ENCODE data around the gene CFTR.
"Not testable (repeated sequence)": the region's sequence is repeated elsewhere in the genome, so short reads cannot be mapped to it uniquely, and the experiment has no call there.

Gene CFTR

GRCh38 chr7:117688126-117688525 is 208.3 kb downstream of the CFTR start:
- DNase-seq (ENCODE audit: low spot score): no peak

- DNase-seq (ENCODE audit: low spot score): no peak
Measured at GRCh38 chr7:117689406-117689805, 209.6 kb downstream of the CFTR start.

DNA sequence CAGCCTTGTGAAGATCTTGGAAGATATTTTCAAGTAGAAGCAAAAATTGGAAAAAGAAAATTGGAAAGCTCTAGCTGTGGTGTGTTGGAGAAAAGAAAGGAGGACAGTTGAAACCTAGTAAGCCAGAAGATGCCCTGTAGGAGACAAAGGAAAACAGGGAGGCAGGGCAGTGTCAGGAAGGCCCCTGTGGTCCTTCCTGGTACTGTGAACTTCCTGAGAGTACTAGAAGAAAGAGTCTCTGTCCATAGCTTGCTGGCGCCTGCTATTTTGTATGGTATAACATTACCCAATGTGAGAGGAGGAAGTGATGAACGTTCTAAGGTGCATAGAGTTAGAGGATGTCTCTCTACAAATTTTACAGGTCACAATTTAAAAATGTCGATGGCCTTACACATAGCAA is 210.3 kb downstream of the CFTR start:
- DNase-seq (ENCODE audit: low spot score): no peak

DNA sequence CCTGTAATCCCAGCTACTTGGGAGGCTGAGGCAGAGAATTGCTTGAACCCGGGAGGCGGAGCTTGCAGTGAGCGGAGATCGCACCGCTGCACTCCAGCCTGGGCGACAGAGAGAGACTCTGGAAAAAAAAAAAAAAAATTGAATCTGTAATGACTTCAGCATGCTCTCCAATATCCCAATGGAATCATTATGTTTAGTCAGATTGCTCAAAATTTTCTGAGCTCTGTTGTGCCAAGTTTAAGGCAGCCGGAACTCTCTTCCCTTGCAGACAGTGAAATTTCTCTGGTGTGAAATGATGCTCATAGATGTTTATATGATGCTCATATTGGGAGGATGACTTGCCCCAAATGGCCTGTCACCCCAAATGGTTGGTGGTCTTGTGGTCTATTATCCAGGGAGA is 212.5 kb downstream of the CFTR start:
- no peak for DNase-seq (ENCODE audit: low spot score)

GRCh38 chr7:117698018-117698417 is 218.2 kb downstream of the CFTR start:
- no peak for DNase-seq (ENCODE audit: low spot score)

DNA sequence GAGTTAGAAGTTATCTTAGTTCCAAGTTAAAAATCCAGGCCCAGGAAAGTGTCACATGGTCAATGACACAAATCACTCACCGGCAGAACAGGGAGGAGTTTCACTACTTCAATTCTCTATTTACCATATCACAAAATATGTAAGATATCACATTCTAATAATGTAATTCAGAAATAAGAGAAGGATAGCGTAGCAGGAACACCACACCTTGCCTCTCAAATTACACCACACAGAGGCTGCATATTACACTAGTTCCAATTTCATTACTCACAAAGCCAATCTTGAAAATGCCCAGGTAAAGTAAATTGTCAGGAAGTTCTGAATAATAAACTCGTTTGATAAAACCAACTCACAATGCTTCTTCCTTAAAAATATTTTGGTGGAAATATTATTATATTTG is 224.2 kb downstream of the CFTR start:
- DNase-seq (ENCODE audit: low spot score): no peak

- DNase-seq (ENCODE audit: low spot score): no peak
Measured at GRCh38 chr7:117705630-117706029, 225.8 kb downstream of the CFTR start.

DNA sequence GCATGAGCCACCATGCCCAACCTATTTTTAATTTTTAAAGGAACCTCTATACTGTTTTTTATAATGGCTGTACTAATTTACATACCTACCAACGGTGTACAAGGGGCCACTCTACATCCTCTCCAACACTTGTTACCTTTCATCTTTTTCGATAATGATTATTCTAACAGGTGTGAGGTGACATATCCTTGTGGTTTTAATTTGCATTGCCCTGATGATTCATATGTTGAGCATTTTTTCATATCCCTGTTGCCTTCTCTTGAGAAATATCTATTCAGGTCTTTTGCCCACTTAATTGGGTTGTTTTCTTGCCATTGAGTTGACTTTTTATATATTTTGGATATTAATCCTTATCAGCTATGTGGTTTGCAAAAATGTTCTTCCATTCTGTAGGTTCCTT is 226.4 kb downstream of the CFTR start:
- no peak for DNase-seq (ENCODE audit: low spot score)

DNA sequence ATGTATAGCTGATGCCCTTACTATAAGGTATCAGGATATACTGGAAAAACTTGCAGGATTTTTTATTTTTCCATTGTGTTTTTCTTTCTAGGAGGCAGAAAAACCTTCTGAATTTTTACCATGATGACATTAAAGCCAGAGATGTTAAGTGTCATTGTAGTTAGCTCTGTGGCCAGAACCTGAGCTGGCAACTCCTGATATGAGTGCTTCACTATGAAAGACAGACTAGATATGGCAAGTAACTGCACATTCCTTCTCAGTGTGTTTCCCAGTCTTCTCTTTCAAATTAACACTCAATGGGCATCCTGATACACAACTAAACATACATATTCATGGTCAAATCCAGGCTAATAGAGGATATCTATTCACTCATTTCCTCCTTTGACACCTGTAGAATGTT is 227.3 kb downstream of the CFTR start:
- no peak for DNase-seq (ENCODE audit: low spot score)

- DNase-seq (ENCODE audit: low spot score): not testable (repeated sequence)
Measured at GRCh38 chr7:117708173-117708572, 228.3 kb downstream of the CFTR start.

- DNase-seq (ENCODE audit: low spot score): no peak
Measured at GRCh38 chr7:117711556-117711955, 231.7 kb downstream of the CFTR start.

DNA sequence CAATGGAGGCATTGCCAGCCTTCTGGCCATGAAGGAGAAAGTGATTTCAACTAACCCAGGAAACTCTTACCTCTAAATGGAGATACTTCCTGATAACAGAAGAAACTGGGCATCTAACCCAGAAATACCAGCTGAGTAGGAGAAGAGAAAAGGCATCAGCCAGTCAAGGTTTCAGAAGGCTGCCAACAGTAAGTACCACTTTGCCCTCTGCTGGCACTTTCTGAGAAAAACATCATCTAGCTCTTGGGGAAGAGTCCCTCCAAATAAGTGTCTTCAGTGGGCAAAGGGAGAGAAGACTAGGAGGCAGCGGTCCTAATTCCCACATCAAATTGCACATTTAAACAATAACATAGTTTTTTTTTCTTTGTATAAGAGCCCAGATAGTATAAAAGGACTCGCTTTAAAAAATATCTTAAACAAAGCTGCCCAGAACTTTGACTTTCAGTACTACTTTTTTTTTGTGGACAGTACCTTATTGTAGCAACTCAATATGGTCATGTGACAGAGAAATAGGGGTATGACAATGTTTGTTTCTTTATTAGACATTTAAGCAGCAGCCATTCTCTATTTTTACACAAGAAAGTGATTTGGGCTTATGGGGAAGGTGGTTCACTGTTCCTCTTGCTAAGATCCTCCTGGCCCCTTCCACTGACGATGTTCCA is 236.1 kb downstream of the CFTR start:
- peak; percentile 77 for DNase-seq (ENCODE audit: low spot score)

GRCh38 chr7:117716707-117717299 is 237.0 kb downstream of the CFTR start:
- no peak for DNase-seq (ENCODE audit: low spot score)

DNA sequence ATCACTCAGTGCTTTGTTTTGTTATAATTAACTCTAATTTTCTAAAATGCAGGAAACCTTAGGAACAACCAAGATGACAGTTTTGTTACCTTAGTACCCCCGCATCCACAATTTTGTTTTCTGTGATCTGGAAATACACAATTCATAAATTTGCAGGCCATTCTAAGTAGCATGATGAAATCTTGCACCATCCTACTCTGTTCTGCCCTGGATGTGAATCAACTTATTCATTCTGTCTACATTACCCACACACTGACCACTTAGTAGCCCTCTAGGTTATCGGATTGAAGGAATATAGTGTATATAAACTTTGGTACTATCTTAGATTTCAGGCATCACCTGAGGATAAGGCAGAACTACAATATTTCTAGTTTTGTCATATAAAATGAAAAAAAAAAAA is 237.5 kb downstream of the CFTR start:
- no peak for DNase-seq (ENCODE audit: low spot score)
